ENCODE data around the gene PDGFRB. TPM values are rescaled to one million over a fixed set of nuclear protein-coding genes. Genes with fewer than 3 reads are reported as not detected.

PDGFRB gene
- total and polyA plus RNA-seq, 4 donors: 33.6 to 215 (median 78.3) TPM

- Histone ChIP-seq H3K4me1 (ENCODE audit: control insufficient read depth in 5 of 5, insufficient read depth in 5 of 5, low read length in 5 of 5) (peaks cover 0 to 70% (median 33%) of the 10 kb centered on the region in 5 donors), H3K36me3 (ENCODE audit: control insufficient read depth in 4 of 4, insufficient read depth in 4 of 4, low read length in 4 of 4) (peaks cover 0 to 16% (median 3%) of the 10 kb centered on the region in 4 donors), H3K9ac (ENCODE audit: insufficient read depth in 1 of 2, low read length in 2 of 2) (peak overlapping the region in 1 of 2 donors; percentile 95), H3K27ac (ENCODE audit: low read depth in 1 of 2, low read length in 1 of 2) (peak overlapping the region in 1 of 2 donors; percentile 42), H3K27me3 (ENCODE audit: control insufficient read depth in 3 of 3, insufficient read depth in 3 of 3, low read length in 2 of 3) (no peaks in the 10 kb centered on the region), H3K9me3 (ENCODE audit: control insufficient read depth in 4 of 4, insufficient read depth in 3 of 4, low read length in 3 of 4) (no peaks in the 10 kb centered on the region), H3K4me3 (peak overlapping the region; percentile 23)
- WGBS, 2 donors: 65 to 77% methylated on average over 9 of the region's 9 CpGs
- peak; percentile 20 for ATAC-seq (ENCODE audit: insufficient read depth, low FRiP score)
- no peak for TF ChIP-seq CTCF (IDR thresholded peaks at IDR 0.05; ENCODE audit: control extremely low read depth, extremely low read depth)
- peak; percentile 80 to 90 (median 87) for DNase-seq
Measured at GRCh38 chr5:150153957-150154617, 1.6 kb downstream of the PDGFRB start.

- Histone ChIP-seq H3K4me3 (peak overlapping the region; percentile 23), H3K27ac (ENCODE audit: low read depth in 1 of 2, low read length in 1 of 2) (peak overlapping the region in 1 of 2 donors; percentile 42), H3K36me3 (ENCODE audit: control insufficient read depth in 4 of 4, insufficient read depth in 4 of 4, low read length in 4 of 4) (peaks cover 0 to 16% (median 3%) of the 10 kb centered on the region in 4 donors), H3K9me3 (ENCODE audit: control insufficient read depth in 4 of 4, insufficient read depth in 3 of 4, low read length in 3 of 4) (no peaks in the 10 kb centered on the region), H3K27me3 (ENCODE audit: control insufficient read depth in 3 of 3, insufficient read depth in 3 of 3, low read length in 2 of 3) (no peaks in the 10 kb centered on the region), H3K9ac (ENCODE audit: insufficient read depth in 1 of 2, low read length in 2 of 2) (peak overlapping the region; percentile 44 to 95), H3K4me1 (ENCODE audit: control insufficient read depth in 5 of 5, insufficient read depth in 5 of 5, low read length in 5 of 5) (peaks cover 0 to 65% (median 27%) of the 10 kb centered on the region in 5 donors)
- DNase-seq (no peak), ATAC-seq (ENCODE audit: insufficient read depth, low FRiP score) (no peak)
- WGBS, 2 donors: 70 to 91% methylated on average over 2 of the region's 2 CpGs
- TF ChIP-seq CTCF (IDR thresholded peaks at IDR 0.05; ENCODE audit: control extremely low read depth, extremely low read depth): no peak
Measured at GRCh38 chr5:150153483-150153882, 2.2 kb downstream of the PDGFRB start.

GRCh38 chr5:150152636-150153462 is 2.8 kb downstream of the PDGFRB start:
- H3K4me1 ChIP-seq (ENCODE audit: control insufficient read depth in 5 of 5, insufficient read depth in 5 of 5, low read length in 5 of 5): peaks cover 0 to 65% (median 22%) of the 10 kb centered on the region in 5 donors
- H3K36me3 ChIP-seq (ENCODE audit: control insufficient read depth in 4 of 4, insufficient read depth in 4 of 4, low read length in 4 of 4): peaks cover 0 to 16% (median 3%) of the 10 kb centered on the region in 4 donors
- no peak for TF ChIP-seq CTCF (IDR thresholded peaks at IDR 0.05; ENCODE audit: control extremely low read depth, extremely low read depth)
- H3K9me3 ChIP-seq (ENCODE audit: control insufficient read depth in 4 of 4, insufficient read depth in 3 of 4, low read length in 3 of 4): no peaks in the 10 kb centered on the region
- H3K27me3 ChIP-seq (ENCODE audit: control insufficient read depth in 3 of 3, insufficient read depth in 3 of 3, low read length in 2 of 3): no peaks in the 10 kb centered on the region
- H3K4me3 ChIP-seq: peak overlapping the region; percentile 27
- DNase-seq (no peak), ATAC-seq (ENCODE audit: insufficient read depth, low FRiP score) (no peak)
- H3K27ac ChIP-seq (ENCODE audit: low read depth in 1 of 2, low read length in 1 of 2): peak overlapping the region in 1 of 2 donors; percentile 7
- WGBS, 2 donors: 67 to 77% methylated on average over 12 of the region's 12 CpGs
- peak overlapping the region in 1 of 2 donors; percentile 95 for H3K9ac ChIP-seq (ENCODE audit: insufficient read depth in 1 of 2, low read length in 2 of 2)

All from lung (tissue), 12 donors.